H9 (cell line): Measurements from ENCODE around the gene PTDSS2. TPM values are rescaled to one million over a fixed set of nuclear protein-coding genes. Genes with fewer than 3 reads are reported as not detected.

Source experiments
- DNase-seq: peaks from one replicate; pipeline ENCODE4 v3.0.0-alpha.2; 2017
- H2AFZ ChIP-seq: one replicate; pipeline ENCODE4 v1.6.1; 2013; ENCODE audit warnings: mild to moderate bottlenecking, low read length, control low read depth, moderate library complexity
- H2AK5ac ChIP-seq: 2 replicates; pipeline ENCODE4 v1.6.1; 2013; ENCODE audit warnings: low read length, control low read depth, mixed read lengths; ENCODE audit not compliant: insufficient read length
- H2BK120ac ChIP-seq: one replicate; pipeline ENCODE4 v1.6.1; 2013; ENCODE audit warnings: low read depth, mild to moderate bottlenecking, low read length, control low read depth, inconsistent platforms; ENCODE audit not compliant: poor library complexity, severe bottlenecking
- H2BK12ac ChIP-seq: 2 replicates; pipeline ENCODE4 v1.6.1; 2013; ENCODE audit warnings: low read length, control low read depth, mixed read lengths, low read depth; ENCODE audit not compliant: insufficient read length
- H2BK15ac ChIP-seq: 2 replicates; pipeline ENCODE4 v1.6.1; 2013; ENCODE audit warnings: low read depth, low read length, control low read depth
- H2BK20ac ChIP-seq: one replicate; pipeline ENCODE4 v1.6.1; 2013; ENCODE audit warnings: low read depth, mild to moderate bottlenecking, low read length, control low read depth, inconsistent platforms; ENCODE audit not compliant: poor library complexity, severe bottlenecking
- H2BK5ac ChIP-seq: 2 replicates; pipeline ENCODE4 v1.6.1; 2013; ENCODE audit warnings: low read length, control low read depth, mixed read lengths; ENCODE audit not compliant: insufficient read length
- H3K14ac ChIP-seq: 2 replicates; pipeline ENCODE4 v1.6.1; 2013; ENCODE audit warnings: low read length, control low read depth; ENCODE audit not compliant: insufficient read depth
- H3K18ac ChIP-seq: 2 replicates; pipeline ENCODE4 v1.6.1; 2013; ENCODE audit warnings: low read depth, mild to moderate bottlenecking, mixed read lengths, low read length, control low read depth; ENCODE audit not compliant: insufficient read length
- H3K23ac ChIP-seq: 2 replicates; pipeline ENCODE4 v1.6.1; 2013; ENCODE audit warnings: low read length, control low read depth, mixed read lengths, low read depth; ENCODE audit not compliant: insufficient read length
- H3K23me2 ChIP-seq: 2 replicates; pipeline ENCODE4 v1.6.1; 2013; ENCODE audit warnings: low read depth, mild to moderate bottlenecking, mixed read lengths, low read length, control low read depth; ENCODE audit not compliant: insufficient read length, poor library complexity, severe bottlenecking
- H3K27ac ChIP-seq: 2 replicates; pipeline ENCODE4 v1.5.1; 2013; ENCODE audit warnings: low read length, control low read depth, mixed read lengths, low read depth; ENCODE audit not compliant: insufficient read length
- H3K27me3 ChIP-seq: 2 replicates; pipeline ENCODE4 v1.6.1; 2013; ENCODE audit warnings: low read length, control low read depth, inconsistent platforms; ENCODE audit not compliant: insufficient read depth
- H3K4ac ChIP-seq: 2 replicates; pipeline ENCODE4 v1.6.1; 2013; ENCODE audit warnings: low read depth, mild to moderate bottlenecking, control low read depth, inconsistent platforms, low read length, moderate library complexity
- H3K4me1 ChIP-seq: 2 replicates; pipeline ENCODE4 v1.6.1; 2013; ENCODE audit warnings: low read length, control low read depth, inconsistent platforms; ENCODE audit not compliant: insufficient read depth
- H3K4me2 ChIP-seq: 2 replicates; pipeline ENCODE4 v1.6.1; 2013; ENCODE audit warnings: low read length, control low read depth, mixed read lengths; ENCODE audit not compliant: insufficient read length, insufficient read depth
- H3K56ac ChIP-seq: 2 replicates; pipeline ENCODE4 v1.6.1; 2013; ENCODE audit warnings: low read depth, mild to moderate bottlenecking, mixed read lengths, low read length, control low read depth; ENCODE audit not compliant: insufficient read length
- H3K79me1 ChIP-seq: 2 replicates; pipeline ENCODE4 v1.6.1; 2013; ENCODE audit warnings: low read depth, mild to moderate bottlenecking, moderate library complexity, low read length, control low read depth, inconsistent platforms; ENCODE audit not compliant: insufficient read depth, poor library complexity, severe bottlenecking
- H3K79me2 ChIP-seq: 2 replicates; pipeline ENCODE4 v1.6.1; 2013; ENCODE audit warnings: low read length, control low read depth, inconsistent platforms; ENCODE audit not compliant: insufficient read depth
- H3K9ac ChIP-seq: 2 replicates; pipeline ENCODE4 v1.6.1; 2013; ENCODE audit warnings: low read length, control low read depth, mixed read lengths; ENCODE audit not compliant: insufficient read length; ENCODE audit errors: extremely low read depth
- H3K9me3 ChIP-seq: one replicate; pipeline ENCODE4 v1.6.1; 2013; ENCODE audit warnings: low read depth, low read length, inconsistent platforms; ENCODE audit not compliant: control insufficient read depth
- H3T11ph ChIP-seq: one replicate; pipeline ENCODE4 v1.6.1; 2013; ENCODE audit warnings: mild to moderate bottlenecking, low read length, control low read depth, inconsistent platforms
- H4K20me1 ChIP-seq: one replicate; pipeline ENCODE4 v1.6.1; 2013; ENCODE audit not compliant: control insufficient read depth, insufficient read length, insufficient read depth
- H4K5ac ChIP-seq: 2 replicates; pipeline ENCODE4 v1.6.1; 2013; ENCODE audit warnings: low read depth, mild to moderate bottlenecking, mixed read lengths, low read length, control low read depth; ENCODE audit not compliant: insufficient read length
- H4K8ac ChIP-seq: replicated peaks from 2 replicates; pipeline ENCODE4 v1.6.1; 2013; ENCODE audit warnings: low read length, control low read depth, mixed read lengths, low read depth; ENCODE audit not compliant: insufficient read length
- H4K91ac ChIP-seq: 2 replicates; pipeline ENCODE4 v1.6.1; 2013; ENCODE audit warnings: low read depth, mild to moderate bottlenecking, moderate library complexity, mixed read lengths, low read length, control low read depth; ENCODE audit not compliant: insufficient read length
- H3K27ac Mint-ChIP-seq, 3 experiments: 2 replicates in 2 of 3; 3 replicates in 1 of 3; pipeline ENCODE4 v1.8.0; 2020 to 2021; ENCODE audit warnings: mixed read lengths in 3 of 3, mild to moderate bottlenecking in 1 of 3, moderate library complexity in 1 of 3
- H3K27me3 Mint-ChIP-seq: 2 replicates; pipeline ENCODE4 v1.8.0; 2021; ENCODE audit warnings: low read depth, mild to moderate bottlenecking, moderate library complexity, mixed read lengths
- H3K36me3 Mint-ChIP-seq, 3 experiments: 2 replicates in 2 of 3; 3 replicates in 1 of 3; pipeline ENCODE4 v1.8.0; 2020 to 2021; ENCODE audit warnings: low read depth in 3 of 3, mixed read lengths in 3 of 3; ENCODE audit not compliant: insufficient read depth in 1 of 3
- H3K4me1 Mint-ChIP-seq, 2 experiments: 2 replicates each; pipeline ENCODE4 v1.8.0; 2020; ENCODE audit warnings: mixed read lengths in 2 of 2
- H3K4me3 Mint-ChIP-seq, 2 experiments: 2 replicates in 1 of 2; 3 replicates in 1 of 2; pipeline ENCODE4 v1.8.0; 2020 to 2021; ENCODE audit warnings: mild to moderate bottlenecking in 2 of 2, mixed read lengths in 2 of 2, moderate library complexity in 1 of 2
- H3K9me3 Mint-ChIP-seq, 2 experiments: 2 replicates in 1 of 2; 3 replicates in 1 of 2; pipeline ENCODE4 v1.8.0; 2020; ENCODE audit warnings: mild to moderate bottlenecking in 2 of 2, mixed read lengths in 2 of 2, moderate library complexity in 1 of 2
- WGBS: extraction: QIAGEN DNeasy Blood & Tissue Kit; methylation state at CpG from one replicate; pipeline ENCODE4 v1.1.7; 2013; ENCODE audit warnings: missing lambda C conversion rate, low lambda C conversion rate, mixed read lengths; ENCODE audit not compliant: insufficient read length; ENCODE audit errors: extremely low coverage; 5-methylcytosine and 5-hydroxymethylcytosine counted together
- total RNA-seq: library from RNA; stranded (reverse); gene quantifications from 2 replicates; pipeline ENCODE4 v1.2.1, GENCODE V29; 2021
- TF ChIP-seq, protein P1 (sequence below): fragments of 200-600 bp; sonication (generic); conservative IDR thresholded peaks from 3 replicates; pipeline ENCODE4 v1.8.0; 2021; ENCODE audit warnings: antibody characterized with exemption, mild to moderate bottlenecking

Gene PTDSS2
- total RNA-seq, 1 experiment from 2014 or later, result 55.3 TPM

DNA sequence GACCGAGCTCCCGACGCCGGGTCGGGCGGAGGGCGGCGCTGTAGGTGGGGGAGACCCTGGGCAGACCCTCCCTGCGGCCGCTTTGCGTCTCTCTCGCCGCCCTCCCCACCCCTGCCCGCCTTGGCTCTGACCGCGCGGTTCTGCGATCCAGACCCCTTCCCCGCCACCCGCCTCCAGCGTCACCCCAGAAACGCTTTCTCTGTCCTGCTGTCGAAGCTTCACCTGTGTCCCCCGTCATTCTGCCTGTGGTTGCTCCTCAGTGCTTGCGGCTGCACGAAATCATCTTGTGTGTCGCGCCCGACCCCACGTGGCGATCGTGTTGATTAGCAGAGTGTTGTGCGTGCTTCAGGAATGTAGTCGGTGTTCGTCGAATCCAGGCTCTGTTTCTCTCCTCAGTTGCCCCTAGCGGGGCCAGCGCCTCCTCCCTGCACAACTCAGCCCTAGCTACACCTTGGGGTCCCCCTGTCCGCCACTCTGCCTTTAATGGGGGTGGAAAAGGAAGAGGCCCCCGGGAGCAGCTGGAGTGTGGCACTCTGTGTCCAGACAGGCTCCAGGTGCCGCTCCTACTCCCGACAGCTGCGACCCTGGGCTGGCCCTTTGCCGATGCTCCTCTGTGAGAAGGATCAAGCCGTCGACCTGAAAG, 851 bp downstream of the PTDSS2 start:
- WGBS, result no CpG with 5 or more reads among the region's 46 CpGs
- TF ChIP-seq, protein P1, sequence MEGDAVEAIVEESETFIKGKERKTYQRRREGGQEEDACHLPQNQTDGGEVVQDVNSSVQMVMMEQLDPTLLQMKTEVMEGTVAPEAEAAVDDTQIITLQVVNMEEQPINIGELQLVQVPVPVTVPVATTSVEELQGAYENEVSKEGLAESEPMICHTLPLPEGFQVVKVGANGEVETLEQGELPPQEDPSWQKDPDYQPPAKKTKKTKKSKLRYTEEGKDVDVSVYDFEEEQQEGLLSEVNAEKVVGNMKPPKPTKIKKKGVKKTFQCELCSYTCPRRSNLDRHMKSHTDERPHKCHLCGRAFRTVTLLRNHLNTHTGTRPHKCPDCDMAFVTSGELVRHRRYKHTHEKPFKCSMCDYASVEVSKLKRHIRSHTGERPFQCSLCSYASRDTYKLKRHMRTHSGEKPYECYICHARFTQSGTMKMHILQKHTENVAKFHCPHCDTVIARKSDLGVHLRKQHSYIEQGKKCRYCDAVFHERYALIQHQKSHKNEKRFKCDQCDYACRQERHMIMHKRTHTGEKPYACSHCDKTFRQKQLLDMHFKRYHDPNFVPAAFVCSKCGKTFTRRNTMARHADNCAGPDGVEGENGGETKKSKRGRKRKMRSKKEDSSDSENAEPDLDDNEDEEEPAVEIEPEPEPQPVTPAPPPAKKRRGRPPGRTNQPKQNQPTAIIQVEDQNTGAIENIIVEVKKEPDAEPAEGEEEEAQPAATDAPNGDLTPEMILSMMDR, result peak; percentile 19; the same call in 2 of the 3 replicates
- peak overlapping the region; percentile 96 for H3K4me3 Mint-ChIP-seq

More for the DNA sequence above, 851 bp downstream of the PTDSS2 start:
- Histone ChIP-seq H3K4ac (no peak overlapping the region), H3K27ac (no peak overlapping the region), H4K8ac (no peak overlapping the region), H3K56ac (no peak overlapping the region), H3K9me3 (no peaks in the 10 kb centered on the region), H2BK20ac (no peak overlapping the region), H3K79me2 (peaks cover 5% of the 10 kb centered on the region; the same call in 1 of the 2 replicates), H3K79me1 (peaks cover 7% of the 10 kb centered on the region), H3K23ac (no peak overlapping the region), H2BK12ac (no peak overlapping the region), H3K4me2 (peak overlapping the region; percentile 59), H2BK15ac (no peak overlapping the region), H2AFZ (no peak overlapping the region), H3K4me1 (no peaks in the 10 kb centered on the region), H4K20me1 (no peaks in the 10 kb centered on the region), H3K23me2 (peaks cover 7% of the 10 kb centered on the region), H3K9ac (peak overlapping the region; percentile 1), H4K91ac (no peak overlapping the region), H3K14ac (peak overlapping the region; percentile 10; the same call in 1 of the 2 replicates), H3K18ac (no peak overlapping the region), H2BK120ac (no peak overlapping the region), H3T11ph (no peak overlapping the region), H2BK5ac (no peak overlapping the region), H3K27me3 (no peaks in the 10 kb centered on the region), H2AK5ac (no peak overlapping the region), H4K5ac (no peak overlapping the region)
- Mint-ChIP-seq H3K4me1 (peaks cover 26 to 27% of the 10 kb centered on the region in 2 experiments), H3K36me3 (peaks cover 14 to 32% (median 26%) of the 10 kb centered on the region in 3 experiments; a peak in 6 of 7 replicates), H3K27me3 (0 out of 2 replicates have a peak, but pooled peaks cover 1% of the 10 kb centered on the region), H3K27ac (peak overlapping the region in 2 of 3 experiments; percentile 56 to 88; a peak in 4 of 7 replicates), H3K9me3 (peaks cover 0 to 2% of the 10 kb centered on the region in 2 experiments; a peak in 2 of 5 replicates)
- DNase-seq, result peak; percentile 53
